Middle frontal gyrus (tissue), 1 donor: ENCODE data around the gene UBE2V1.
A peak's percentile ranks its signal among the peaks of the same experiment; 100 is the strongest.
"Not testable (repeated sequence)": the region's sequence is repeated elsewhere in the genome, so short reads cannot be mapped to it uniquely, and the experiment has no call there.

ENCODE experiments used
- DNase-seq: peaks from one replicate; pipeline ENCODE4 v3.0.0-alpha.2; 2015; ENCODE audit warnings: low spot score; ENCODE audit errors: extremely low spot score

Gene UBE2V1

GRCh38 chr20:50115591-50116367 is 2.8 kb upstream of the UBE2V1 start:
- peak; percentile 98 for DNase-seq

GRCh38 chr20:50115041-50115512 is 2.1 kb upstream of the UBE2V1 start:
- no peak for DNase-seq

DNA sequence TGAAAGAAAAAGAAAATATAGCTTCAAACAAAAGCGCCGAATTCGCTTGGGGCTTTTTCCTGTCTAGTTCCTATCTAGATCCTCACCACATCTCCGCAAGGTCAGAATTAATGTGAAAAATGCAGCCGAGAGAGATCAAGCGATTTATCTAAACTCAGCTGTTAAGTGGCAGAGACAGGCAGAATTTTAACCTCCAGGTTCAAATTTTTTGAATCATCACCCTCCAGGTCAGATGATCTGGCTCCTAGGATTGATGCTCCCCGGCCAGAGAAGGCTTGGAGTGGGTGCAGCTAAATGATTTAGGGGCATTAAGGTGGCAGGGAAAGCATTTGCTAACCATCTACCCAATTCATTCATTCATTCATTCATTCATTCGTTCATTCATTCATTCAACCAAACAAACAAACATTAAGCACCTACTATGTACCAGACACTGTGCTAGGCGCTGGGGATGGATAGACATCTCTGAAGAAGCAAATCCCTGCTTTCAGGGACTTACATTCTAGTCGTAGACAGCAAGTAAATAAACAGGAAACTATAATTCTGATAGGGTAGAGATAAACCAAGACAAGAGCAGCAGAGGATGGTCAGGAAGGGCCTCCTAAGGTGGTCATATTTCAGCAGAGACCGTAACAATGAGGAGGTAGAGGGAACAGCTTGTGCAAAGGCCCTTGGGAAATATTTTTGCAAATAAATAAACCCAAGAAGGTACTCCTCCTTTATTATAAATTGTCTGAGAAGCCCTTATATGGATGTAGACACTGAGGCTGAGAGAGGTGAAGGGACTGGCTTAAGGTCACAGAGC is 672 bp upstream of the UBE2V1 start:
- DNase-seq, result no peak

DNA sequence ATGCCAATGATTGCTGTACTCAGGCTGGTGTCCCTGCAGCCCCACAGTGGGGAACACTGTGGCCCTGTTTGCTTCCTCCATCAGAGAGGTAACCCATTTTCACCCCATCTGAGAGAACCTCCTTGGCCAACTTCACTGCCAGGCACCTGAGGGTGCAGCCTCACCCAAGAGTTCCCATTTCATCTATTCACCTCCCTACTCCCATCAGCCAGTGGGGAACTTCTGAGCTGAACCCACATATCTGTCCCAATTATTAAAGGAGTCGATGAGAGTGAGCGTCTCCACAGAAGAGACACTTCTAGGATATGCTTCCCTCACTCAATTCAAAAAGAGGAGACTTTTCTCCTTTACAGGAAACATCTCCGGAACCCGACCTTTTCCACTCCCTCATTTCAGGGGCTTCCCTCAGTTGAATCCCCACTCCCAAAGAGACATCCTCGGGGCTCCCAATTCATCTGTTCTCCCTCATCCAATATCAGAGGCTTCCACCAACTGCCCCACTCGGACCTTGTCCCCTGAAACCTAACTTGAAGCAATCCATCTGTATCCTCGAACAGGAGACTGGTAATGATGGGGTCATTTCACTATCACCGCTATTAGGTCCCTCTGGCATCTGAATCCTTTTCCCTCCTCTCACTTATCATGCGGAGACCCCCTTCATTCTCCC is 988 bp downstream of the UBE2V1 start:
- no peak for DNase-seq

GRCh38 chr20:50111120-50111828 is 1.7 kb downstream of the UBE2V1 start:
- DNase-seq, result no peak

DNA sequence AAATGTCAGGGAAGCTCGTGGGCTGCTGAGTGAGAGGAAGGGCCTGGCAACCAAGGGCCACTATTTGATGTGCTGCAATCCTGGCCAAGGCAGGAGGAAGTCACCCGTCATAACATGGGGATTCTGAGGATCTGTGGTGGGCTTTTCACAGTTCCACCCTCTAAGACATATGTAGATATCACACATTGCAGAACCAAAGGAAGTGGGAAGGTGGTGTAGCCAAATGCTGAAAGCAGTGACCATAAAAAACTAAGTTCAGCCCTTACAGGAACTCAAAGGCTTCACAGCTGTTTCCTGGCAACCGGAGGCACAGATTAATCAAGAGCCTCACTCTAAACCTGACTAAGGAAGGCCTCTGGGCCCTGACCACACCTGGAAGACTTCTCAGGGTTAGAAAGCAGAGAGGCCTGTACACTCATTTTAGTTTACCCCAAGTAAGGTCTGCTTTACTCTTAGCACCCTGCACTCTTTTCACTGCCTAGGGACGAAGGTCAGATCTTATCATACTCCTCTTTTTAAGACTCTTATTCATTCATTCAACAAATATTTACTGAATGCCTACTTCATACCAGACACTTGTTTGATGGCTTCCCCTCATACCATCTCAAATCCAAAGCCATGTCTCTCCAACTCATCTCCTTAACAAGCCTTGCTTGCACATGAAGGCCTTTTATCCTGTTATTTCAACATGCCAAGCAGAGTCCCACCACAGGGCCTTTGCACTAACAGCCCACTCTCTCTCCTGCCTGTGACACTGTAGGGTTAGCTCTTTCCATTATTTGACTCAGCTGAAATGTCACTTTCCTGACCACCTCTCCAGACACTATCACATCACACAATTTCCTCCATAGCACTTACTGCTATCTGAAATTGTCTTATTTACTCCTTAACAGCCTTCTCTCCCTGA is 2.6 kb downstream of the UBE2V1 start:
- DNase-seq, result no peak

DNA sequence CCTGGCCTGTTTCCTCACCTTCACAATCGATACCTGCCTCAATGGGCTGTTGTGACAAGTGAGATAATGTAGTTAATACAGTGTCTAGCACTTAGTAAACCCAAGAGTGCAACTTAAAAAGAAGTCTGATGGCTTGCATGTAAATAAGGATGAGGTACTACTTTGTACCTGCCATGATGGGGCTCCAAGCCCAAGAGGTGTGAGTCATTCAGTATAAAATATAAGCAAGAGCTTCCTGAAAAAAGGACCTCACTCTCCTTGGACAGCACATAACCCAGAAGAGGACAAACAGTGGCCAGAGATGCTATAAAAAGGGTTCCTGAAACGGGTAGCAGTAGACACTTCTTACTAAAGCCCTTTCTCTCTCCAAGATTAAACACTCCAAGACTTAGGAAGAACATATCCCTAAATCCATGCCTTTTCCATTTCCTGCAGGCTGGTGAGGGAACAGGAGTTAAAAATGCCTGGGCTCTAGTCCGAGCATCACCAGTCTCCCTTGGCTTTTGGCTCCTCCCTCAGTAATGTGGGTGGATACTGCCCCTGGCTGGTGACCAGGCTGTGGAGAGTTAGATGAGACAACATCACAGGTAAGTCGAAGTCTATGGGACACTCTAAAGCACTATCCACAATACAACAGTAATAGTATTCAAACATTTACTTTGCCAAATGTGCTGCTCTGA is 4.3 kb downstream of the UBE2V1 start:
- no peak for DNase-seq

DNA sequence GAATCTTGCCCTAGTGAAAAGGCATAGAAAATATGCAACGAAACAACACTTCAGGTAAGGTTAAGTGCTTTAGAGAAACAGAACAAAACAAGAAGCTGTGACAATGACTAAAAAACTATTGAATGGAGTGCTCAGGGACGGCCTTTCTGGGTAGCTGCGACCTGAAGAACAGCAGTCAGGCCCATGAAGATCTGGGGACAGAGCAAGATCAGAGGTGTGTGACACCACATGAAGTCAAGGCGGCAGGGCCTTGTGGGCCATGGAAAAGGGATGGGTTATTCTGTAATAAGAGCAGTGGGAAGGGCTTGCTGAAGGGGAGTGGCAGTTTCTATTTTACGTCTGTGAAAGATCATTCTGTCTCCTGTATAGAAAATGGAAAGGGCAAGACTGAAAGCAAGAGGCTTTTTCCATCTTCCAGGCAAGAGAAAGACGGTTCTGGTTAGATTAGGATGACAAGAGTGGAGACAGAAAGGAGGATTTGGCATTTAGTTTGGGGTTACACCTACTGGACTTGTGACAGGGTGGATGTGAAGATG is 5.1 kb downstream of the UBE2V1 start:
- no peak for DNase-seq

DNA sequence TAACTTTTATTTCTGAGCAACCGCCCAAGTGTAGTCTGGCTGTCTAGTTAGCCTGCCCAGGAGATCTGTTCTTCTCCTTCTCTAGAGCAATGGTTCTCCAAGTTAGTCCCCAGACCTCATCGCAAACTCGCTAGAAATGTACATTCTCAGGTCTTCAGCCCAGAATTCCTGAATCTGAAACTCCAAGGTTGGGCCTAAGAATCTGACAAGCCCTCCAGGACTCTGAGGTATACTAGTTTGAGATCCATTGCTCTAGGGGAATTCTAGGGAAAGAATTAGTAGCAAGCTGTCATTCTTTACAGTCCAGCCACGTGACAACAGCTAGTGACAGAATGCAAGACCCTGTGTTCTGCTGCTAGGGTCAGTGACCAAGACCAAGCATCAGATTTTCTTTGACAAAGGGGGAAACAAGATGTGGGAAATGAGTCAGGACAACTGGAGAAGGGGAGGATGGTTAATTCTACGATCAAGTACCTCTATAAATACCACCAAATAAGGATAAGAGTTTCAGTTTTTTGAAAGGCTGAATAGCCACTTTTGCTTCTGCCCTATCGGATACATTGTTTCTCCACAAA is 5.8 kb downstream of the UBE2V1 start:
- DNase-seq, result no peak

GRCh38 chr20:50106669-50107068 is 6.3 kb downstream of the UBE2V1 start:
- DNase-seq, result not testable (repeated sequence)

- DNase-seq, result not testable (repeated sequence)
These were observed 9.4 kb downstream of the UBE2V1 start for GRCh38 chr20:50103464-50104107.

DNA sequence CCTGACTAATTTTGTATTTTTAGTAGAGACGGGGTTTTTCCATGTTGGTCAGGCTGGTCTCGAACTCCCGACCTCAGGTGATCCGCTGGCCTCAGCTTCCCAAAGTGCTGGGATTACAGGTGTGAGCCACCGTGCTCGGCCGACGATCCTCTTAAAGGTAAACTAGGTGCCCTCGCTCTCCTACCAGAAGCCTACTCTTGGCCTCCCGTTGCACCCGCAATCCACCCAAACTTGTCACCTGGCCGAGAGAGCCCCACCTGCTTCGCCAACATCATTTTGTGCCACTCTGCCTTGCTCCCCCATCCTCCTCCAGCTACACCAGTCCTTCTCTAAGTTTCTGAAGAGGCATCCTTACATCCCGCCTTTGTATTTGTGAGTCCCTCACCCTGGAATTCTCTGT is 10.4 kb downstream of the UBE2V1 start:
- not testable (repeated sequence) for DNase-seq

DNA sequence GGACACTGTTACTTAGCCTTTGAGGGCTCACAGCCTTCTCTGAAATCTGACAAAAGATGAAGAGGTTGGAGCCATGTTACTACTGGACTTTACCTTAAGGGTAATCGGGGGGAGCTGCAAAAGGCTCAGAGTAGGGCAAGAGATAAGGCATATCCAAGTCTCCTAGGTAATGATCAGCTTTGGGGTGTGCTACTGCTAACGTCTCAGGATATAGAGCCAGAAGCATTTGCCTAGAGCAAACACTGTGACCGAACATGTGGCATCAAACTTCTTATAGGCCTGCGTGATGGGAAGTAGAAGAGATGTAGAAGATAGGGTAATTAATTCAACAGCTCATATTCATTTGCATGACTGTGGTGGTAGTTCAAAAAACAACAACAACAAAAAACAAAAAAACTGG is 11.1 kb downstream of the UBE2V1 start:
- DNase-seq, result no peak

- DNase-seq, result no peak
These were observed 11.7 kb downstream of the UBE2V1 start for GRCh38 chr20:50101281-50101680.

- no peak for DNase-seq
These were observed 12.4 kb downstream of the UBE2V1 start for GRCh38 chr20:50100552-50100951.

GRCh38 chr20:50099565-50099991 is 13.4 kb downstream of the UBE2V1 start:
- DNase-seq, result no peak

DNA sequence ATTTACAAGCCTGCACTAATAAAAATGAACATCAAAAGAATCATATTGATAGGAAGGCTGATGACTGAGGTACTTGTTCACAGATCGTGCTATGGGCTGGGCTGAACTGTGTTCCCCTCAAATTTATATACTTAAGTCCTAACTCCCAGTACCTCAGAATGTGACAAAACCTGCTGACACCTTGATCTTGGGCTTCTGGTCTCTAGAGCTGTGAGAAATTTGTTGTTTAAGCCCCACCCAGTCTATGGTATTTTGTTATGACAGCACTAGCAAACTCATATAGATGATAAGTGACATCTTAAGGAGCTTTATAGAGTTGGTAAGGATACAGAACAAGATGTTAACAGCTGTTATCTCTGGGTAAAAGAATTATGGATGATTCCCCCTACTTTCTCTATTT is 13.8 kb downstream of the UBE2V1 start:
- no peak for DNase-seq

DNA sequence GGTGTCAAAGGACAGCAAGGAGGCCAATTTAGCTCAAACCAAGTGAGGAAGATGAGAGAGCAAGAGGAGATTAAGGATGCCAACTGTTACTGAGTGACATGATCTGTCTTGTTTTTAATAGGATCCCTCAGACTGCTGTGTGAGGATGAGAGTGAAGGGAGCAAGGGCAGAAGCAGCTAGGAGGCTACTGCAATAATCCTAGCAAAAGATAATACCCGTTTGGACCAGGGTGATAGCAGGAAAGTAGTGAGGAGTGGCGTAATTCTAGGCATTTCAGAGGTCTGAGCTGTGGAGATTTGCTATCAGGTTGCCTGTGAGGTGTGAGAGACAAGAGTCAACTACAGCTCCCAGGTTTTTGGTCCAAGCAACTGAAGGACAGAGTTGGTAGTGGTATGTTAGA is 14.7 kb downstream of the UBE2V1 start:
- DNase-seq, result no peak

- no peak for DNase-seq
These were observed 15.1 kb downstream of the UBE2V1 start for GRCh38 chr20:50097843-50098242.
